HG03139 (cell line): Measurements from ENCODE around the gene SLC24A3.
"Not testable (repeated sequence)": the region's sequence is repeated elsewhere in the genome, so short reads cannot be mapped to it uniquely, and the experiment has no call there.

Source experiments
- ATAC-seq: cut with Tn5 transposase; IDR thresholded peaks from one replicate; pipeline ENCODE4 v1.9.1; 2021; ENCODE audit not compliant: unreplicated experiment

The SLC24A3 gene

GRCh38 chr20:19659448-19659847 lies 447.0 kb downstream of the SLC24A3 start:
- no peak for ATAC-seq

GRCh38 chr20:19660808-19661378 lies 448.5 kb downstream of the SLC24A3 start:
- no peak for ATAC-seq

GRCh38 chr20:19661717-19662636 lies 449.5 kb downstream of the SLC24A3 start:
- ATAC-seq = no peak

DNA sequence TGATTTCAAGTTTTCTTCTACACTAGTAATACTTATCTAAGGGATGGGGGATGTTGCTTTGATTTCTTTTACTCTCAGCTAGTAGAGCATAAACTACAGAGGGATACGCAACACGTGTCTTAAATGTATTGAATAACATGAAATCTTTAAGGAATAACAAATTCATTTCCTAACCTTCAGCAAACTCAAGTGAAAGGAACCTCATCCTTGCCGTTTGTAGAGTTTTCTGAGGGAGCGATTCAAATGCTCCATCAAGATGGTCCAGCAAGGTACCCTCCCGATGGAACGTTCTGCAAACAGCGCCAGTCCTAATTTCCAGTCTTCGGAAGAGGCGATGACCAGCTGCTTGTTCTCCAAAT lies 450.2 kb downstream of the SLC24A3 start:
- no peak for ATAC-seq

- no peak for ATAC-seq
These were observed 456.0 kb downstream of the SLC24A3 start for GRCh38 chr20:19668418-19668817.

GRCh38 chr20:19670829-19671228 lies 458.4 kb downstream of the SLC24A3 start:
- no peak for ATAC-seq

- ATAC-seq = no peak
These were observed 458.9 kb downstream of the SLC24A3 start for GRCh38 chr20:19671374-19671773.

DNA sequence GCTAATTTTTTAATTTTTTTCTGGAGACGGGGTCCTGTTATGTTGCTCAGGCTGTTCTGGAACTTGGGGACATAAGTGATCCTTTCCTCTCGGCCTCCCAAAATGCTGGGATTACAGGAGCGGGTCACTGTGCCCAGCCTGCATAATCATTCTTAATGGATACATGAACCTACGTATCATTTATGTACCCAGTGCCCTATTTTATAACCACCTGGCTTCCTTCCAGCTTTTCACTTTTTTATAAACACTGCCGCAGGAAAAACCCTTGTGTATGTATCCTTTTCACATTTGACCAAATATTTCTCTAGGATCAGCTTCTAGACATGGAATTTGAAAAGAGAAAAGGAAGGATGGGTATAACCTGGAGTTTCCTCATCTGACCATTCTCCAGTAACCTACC lies 460.1 kb downstream of the SLC24A3 start:
- no peak for ATAC-seq

GRCh38 chr20:19673575-19673974 lies 461.1 kb downstream of the SLC24A3 start:
- no peak for ATAC-seq

- no peak for ATAC-seq
These were observed 463.8 kb downstream of the SLC24A3 start for GRCh38 chr20:19676202-19676601.

DNA sequence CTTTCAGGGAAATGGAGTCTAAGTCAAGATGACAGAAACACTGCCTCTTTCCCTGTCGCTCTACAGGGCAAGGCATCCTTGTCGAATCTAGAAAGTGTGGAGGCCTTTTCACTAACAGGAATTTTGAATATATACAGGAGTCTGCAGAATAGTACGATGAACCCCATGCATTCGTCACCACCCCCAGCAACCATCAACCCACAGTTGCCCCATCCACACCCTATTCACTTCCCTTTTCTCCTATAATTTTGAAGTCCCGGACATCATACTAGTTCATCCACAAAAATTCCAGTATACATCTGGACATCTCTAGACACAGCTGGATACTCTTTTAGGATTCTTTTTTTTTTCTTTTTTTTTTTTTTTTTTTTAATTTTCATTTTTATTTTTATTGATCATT lies 464.9 kb downstream of the SLC24A3 start:
- no peak for ATAC-seq

DNA sequence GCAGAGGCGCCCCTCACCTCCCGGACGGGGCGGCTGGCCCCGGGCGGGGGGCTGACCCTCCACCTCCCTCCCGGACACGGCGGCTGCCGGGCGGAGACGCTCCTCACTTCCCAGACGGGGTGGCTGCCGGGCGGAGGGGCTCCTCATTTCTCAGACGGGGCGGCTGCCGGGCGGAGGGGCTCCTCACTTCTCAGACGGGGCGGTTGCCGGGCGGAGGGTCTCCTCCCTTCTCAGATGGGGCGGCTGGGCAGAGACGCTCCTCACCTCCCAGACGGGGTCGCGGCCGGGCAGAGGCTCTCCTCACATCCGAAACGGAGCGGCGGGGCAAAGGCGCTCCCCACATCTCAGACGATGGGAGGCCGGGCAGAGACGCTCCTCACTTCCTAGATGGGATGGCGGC lies 466.1 kb downstream of the SLC24A3 start:
- ATAC-seq = not testable (repeated sequence)

DNA sequence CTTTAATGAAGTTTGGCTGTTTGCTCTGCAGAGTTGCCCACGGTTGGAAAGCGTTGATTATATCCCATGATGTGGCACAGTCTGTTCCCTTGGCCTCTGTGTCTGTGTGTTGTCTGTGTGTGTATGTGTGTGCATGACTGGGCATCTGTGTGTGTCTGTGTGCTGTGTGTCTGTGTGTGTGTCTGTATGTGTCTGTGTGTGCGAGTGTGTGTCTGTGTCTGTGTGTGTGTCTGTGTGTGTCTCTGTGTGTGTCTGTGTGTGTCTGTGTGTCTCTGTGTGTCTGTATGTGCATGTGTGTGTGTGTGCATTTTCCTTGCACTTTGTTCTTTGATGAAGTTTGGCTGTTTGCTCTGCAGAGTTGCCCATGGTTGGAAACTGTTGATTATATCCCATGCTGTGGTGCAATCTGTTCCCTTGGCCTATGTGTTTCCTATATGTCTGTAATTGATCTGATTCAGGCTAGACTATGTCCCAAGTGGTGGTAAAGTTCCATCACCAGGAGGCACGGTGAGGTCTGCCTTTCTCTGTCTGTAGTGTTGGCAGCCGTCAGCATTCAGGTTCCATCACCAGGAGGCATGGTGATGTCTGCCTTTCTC lies 467.6 kb downstream of the SLC24A3 start:
- ATAC-seq = no peak

DNA sequence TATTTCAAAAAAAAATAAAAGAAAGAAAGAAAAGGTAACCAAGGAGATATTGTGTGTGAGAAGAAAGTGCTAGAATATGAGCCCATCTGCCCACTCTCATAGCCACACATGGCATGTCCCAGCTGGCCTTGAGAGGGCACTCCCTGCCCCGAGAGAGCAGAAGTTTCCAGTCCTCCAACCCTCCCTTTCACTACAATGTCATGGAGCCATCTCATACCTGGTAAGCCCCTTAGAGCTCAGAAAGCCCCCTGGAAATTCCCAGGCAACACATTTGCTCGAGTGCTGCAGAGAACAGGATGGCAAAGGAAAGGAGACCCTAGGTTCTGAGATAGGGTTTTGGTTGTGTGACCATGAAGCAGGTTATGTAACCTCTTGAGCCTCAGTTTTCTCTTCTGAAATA lies 469.8 kb downstream of the SLC24A3 start:
- ATAC-seq = no peak

- ATAC-seq = no peak
These were observed 470.7 kb downstream of the SLC24A3 start for GRCh38 chr20:19683188-19683587.

GRCh38 chr20:19683822-19684221 lies 471.4 kb downstream of the SLC24A3 start:
- ATAC-seq = no peak

- ATAC-seq = no peak
These were observed 475.8 kb downstream of the SLC24A3 start for GRCh38 chr20:19688031-19688806.

DNA sequence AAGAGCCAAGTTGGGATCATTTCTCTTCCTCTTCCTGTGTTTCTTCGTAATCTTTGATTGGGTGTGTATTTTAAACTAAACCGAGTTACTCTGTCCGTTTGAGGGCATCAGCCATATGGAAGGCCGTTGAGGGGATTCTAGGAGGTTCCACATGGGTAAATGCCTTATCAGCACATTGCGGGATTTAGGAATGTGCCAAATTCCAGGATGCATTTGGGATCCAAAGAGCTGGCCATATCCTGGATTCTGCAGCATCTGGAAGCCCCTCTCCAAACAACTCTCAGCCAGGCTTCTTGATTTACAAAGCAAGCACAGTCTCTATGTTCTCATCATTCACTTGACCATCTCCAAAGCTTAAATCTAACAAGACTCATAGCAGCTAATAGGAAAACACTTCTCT lies 478.0 kb downstream of the SLC24A3 start:
- no peak for ATAC-seq

GRCh38 chr20:19691125-19691524 lies 478.7 kb downstream of the SLC24A3 start:
- ATAC-seq = no peak

DNA sequence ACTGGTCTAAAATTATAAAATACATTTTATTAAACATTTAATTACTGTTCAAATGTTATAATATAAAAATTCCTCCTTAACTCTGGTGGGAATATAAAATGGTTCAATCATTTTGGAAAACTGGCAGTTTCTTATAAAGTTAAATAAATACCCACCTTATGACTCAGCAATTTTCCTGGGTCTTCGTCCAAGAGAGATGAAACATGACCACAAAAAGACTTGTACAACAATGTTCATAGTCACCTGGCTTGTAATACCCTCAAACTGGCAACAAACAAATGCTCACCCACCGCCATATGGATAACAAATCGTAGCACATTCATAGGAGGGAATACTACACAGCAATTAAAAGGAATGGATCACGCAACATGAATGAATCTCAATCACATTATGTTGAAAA lies 479.7 kb downstream of the SLC24A3 start:
- no peak for ATAC-seq

DNA sequence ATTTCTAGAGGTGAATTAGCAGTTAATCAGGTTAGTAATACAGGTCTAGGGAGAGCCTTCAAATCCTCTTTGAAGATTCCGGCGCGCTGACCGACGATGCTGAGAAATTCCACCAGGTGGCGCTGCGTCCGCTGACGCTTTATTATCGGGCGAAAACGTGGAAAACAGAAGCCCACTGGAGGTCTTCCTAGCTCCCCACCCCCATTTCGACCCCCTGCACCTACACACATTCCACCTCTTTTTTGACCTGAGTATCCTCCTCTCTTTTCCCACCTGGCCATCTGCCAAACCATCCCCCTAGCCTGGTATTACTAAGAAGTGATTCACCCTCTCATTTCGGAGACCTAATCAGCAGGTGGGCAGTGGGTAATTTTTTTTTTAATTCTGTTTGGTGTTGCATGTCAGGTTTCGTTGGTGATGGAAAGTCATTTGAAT lies 480.3 kb downstream of the SLC24A3 start:
- no peak for ATAC-seq
